ENCODE measurements around the gene KIAA1671. TPM values are rescaled to one million over a fixed set of nuclear protein-coding genes. Genes with fewer than 3 reads are reported as not detected.
A peak's percentile ranks its signal among the peaks of the same experiment; 100 is the strongest.

Gene KIAA1671
- total RNA-seq, 2 donors from 2014 or later, result 82.5 to 94.3 TPM

- Histone ChIP-seq H3K27ac (peak overlapping the region; percentile 78), H3K9ac (ENCODE audit: low read depth in 2 of 2, low read length in 2 of 2) (peak overlapping the region in 1 of 2 donors; percentile 55), H3K4me1 (peaks cover 15% of the 10 kb centered on the region), H3K9me3 (no peaks in the 10 kb centered on the region), H3K4me3 (no peak overlapping the region), H3K27me3 (no peaks in the 10 kb centered on the region), H3K36me3 (no peaks in the 10 kb centered on the region)
- DNase-seq, result peak; percentile 73
- intact Hi-C loops (cut with DNase I), result no loop called here
- TF ChIP-seq, protein P1, sequence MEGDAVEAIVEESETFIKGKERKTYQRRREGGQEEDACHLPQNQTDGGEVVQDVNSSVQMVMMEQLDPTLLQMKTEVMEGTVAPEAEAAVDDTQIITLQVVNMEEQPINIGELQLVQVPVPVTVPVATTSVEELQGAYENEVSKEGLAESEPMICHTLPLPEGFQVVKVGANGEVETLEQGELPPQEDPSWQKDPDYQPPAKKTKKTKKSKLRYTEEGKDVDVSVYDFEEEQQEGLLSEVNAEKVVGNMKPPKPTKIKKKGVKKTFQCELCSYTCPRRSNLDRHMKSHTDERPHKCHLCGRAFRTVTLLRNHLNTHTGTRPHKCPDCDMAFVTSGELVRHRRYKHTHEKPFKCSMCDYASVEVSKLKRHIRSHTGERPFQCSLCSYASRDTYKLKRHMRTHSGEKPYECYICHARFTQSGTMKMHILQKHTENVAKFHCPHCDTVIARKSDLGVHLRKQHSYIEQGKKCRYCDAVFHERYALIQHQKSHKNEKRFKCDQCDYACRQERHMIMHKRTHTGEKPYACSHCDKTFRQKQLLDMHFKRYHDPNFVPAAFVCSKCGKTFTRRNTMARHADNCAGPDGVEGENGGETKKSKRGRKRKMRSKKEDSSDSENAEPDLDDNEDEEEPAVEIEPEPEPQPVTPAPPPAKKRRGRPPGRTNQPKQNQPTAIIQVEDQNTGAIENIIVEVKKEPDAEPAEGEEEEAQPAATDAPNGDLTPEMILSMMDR (IDR thresholded peaks at IDR 0.05), result no peak
Measured at GRCh38 chr22:25051983-25052710, 99.6 kb downstream of the KIAA1671 start.

GRCh38 chr22:25053153-25053805 is 100.8 kb downstream of the KIAA1671 start:
- peak overlapping the region; percentile 78 for H3K27ac ChIP-seq
- DNase-seq, result peak; percentile 81
- no peaks in the 10 kb centered on the region for H3K36me3 ChIP-seq
- intact Hi-C loops (cut with DNase I), result no loop called here
- H3K9ac ChIP-seq (ENCODE audit: low read depth in 2 of 2, low read length in 2 of 2), result no peak overlapping the region
- H3K9me3 ChIP-seq, result no peaks in the 10 kb centered on the region
- H3K27me3 ChIP-seq, result no peaks in the 10 kb centered on the region
- peaks cover 15% of the 10 kb centered on the region for H3K4me1 ChIP-seq
- TF ChIP-seq, protein P1 (IDR thresholded peaks at IDR 0.05), result no peak
- no peak overlapping the region for H3K4me3 ChIP-seq

- DNase-seq, result no peak
- Histone ChIP-seq H3K27ac (no peak overlapping the region), H3K9ac (ENCODE audit: low read depth in 2 of 2, low read length in 2 of 2) (no peak overlapping the region), H3K4me3 (no peak overlapping the region), H3K36me3 (no peaks in the 10 kb centered on the region), H3K9me3 (no peaks in the 10 kb centered on the region), H3K27me3 (no peaks in the 10 kb centered on the region), H3K4me1 (peaks cover 15% of the 10 kb centered on the region)
- TF ChIP-seq, protein P1 (IDR thresholded peaks at IDR 0.05), result no peak
- intact Hi-C loops (cut with DNase I), result no loop called here
Measured at GRCh38 chr22:25054943-25055511, 102.5 kb downstream of the KIAA1671 start.

GRCh38 chr22:25057013-25057881 is 104.7 kb downstream of the KIAA1671 start:
- Histone ChIP-seq H3K9ac (ENCODE audit: low read depth in 2 of 2, low read length in 2 of 2) (no peak overlapping the region), H3K36me3 (no peaks in the 10 kb centered on the region), H3K27ac (no peak overlapping the region), H3K27me3 (no peaks in the 10 kb centered on the region), H3K4me1 (peaks cover 8% of the 10 kb centered on the region), H3K4me3 (no peak overlapping the region), H3K9me3 (no peaks in the 10 kb centered on the region)
- TF ChIP-seq, protein P1 (IDR thresholded peaks at IDR 0.05), result peak; percentile 91
- DNase-seq, result peak; percentile 86
- intact Hi-C loops (cut with DNase I), result no loop called here

DNA sequence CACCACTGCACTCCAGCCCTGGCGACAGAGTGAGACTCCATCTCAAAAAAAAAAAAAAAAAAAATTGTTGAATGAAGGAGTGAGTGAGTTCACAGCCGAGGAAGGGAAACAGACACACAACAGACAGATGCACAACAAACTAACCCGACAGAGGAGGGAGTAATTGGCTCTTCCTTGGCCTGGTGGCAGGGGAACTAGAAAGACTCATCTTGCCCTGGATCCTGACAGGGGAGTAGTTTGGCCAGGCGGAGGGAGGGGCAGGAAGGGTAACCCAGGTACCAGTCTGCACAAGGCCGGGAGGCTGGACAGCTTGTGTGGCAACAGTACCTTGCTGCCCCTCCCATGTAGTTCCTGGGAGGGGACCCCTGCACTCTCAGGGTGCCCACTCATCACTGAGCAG is 106.9 kb downstream of the KIAA1671 start:
- no peaks in the 10 kb centered on the region for H3K9me3 ChIP-seq
- intact Hi-C loops (cut with DNase I), result no loop called here
- TF ChIP-seq, protein P1 (IDR thresholded peaks at IDR 0.05), result no peak
- H3K27me3 ChIP-seq, result no peaks in the 10 kb centered on the region
- no peak overlapping the region for H3K27ac ChIP-seq
- H3K4me3 ChIP-seq, result no peak overlapping the region
- no peak overlapping the region for H3K9ac ChIP-seq (ENCODE audit: low read depth in 2 of 2, low read length in 2 of 2)
- no peaks in the 10 kb centered on the region for H3K36me3 ChIP-seq
- no peak for DNase-seq
- H3K4me1 ChIP-seq, result no peaks in the 10 kb centered on the region

All from colonic mucosa (tissue), 4 donors.